Activated CD8-positive, alpha-beta memory T cell treated with anti-CD3 and anti-CD28 coated beads for 48 hours (primary cell): ENCODE results near the gene SLC22A23.

Experiments
- DNase-seq, 3 experiments: peaks; one replicate each; pipeline ENCODE4 v3.0.0-alpha.2; 2020; ENCODE audit warnings: low read depth in 2 of 3, low spot score in 2 of 3

SLC22A23 gene

DNA sequence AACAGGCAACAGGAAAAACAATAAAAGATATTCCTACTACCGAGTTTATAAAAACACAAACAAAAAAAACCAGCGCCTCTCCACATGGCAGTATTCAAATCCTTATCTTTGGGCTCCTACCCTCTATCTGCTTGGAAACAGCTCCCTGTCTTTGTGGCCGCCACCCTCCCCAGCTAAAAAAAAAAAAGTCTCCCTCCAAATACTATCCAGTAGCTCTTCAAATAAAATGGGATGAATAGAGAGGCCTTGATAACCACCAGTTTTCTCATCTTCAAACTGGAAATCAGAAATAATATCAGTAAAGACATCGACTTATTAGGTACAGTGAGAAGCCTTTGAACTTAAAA, 101.9 kb downstream of the SLC22A23 start:
- no peak for DNase-seq

DNA sequence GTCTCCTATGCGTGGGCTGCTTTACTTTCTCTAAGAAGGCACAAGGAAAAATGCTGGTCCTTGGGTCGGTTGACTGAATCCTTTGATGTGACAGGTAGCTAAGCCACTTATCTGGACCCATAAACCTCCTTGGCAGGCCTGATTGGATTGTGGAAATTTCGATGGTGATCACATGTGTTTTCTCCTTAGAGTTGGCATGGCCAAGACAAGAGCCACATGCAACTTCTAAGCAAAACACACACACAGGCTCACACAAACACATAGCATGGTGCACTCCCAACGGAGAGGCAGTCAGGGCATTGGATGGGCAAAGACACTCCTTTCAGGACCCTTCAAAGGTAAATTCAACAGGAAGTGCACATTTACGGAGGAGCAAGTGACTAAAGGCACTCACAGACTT, 102.9 kb downstream of the SLC22A23 start:
- no peak for DNase-seq

DNA sequence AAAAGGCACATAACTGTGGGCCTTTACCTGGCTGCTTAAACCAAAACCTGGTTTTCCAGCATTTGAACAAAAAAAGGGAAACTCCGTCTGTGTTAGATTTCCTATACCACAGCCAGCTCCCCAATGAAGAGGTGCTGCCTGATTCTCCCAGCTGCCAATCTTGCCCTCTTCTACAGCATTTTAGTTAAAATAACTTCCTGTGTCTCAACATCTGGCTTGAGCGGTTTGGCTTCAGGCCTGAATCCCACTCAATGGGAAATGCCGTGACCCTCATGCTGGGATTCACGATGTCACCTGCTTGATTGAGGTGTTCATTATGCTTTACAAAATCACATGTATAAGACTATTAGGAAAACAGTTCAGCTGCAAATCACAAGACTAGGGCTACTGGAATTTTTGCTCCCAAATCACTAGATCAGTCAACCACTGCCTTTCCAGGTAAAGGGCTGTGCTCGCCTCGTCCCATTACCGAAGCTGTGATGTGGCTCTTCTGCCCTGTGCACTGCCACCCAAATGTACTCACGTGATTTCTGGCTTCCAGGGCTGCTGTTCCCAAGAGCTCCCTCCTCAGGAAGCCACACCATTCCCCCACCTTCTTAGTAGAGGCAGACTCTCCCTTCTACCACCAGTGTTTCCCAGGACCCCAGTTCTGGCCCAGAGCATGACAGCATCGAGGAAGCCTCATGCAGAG, 103.5 kb downstream of the SLC22A23 start:
- DNase-seq, result no peak

DNA sequence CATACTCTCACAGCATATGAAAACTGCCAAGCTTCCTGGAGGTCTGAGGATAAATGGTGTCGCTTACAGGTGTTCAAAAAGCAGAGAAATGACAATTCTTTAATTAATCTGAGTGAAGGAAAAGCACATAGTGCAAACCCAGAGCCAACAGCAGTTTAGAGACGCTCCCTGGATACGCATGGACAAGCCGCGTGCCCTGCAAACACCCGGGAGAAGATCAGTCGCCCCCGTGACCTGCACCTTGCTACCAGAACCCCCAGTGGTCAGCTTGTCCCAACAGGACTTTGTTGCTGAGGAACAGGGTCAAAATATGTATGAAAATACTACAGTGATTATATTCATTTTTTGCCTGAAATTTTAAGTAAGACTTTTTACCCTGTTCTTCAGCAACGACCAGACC, 104.2 kb downstream of the SLC22A23 start:
- DNase-seq, result no peak

DNA sequence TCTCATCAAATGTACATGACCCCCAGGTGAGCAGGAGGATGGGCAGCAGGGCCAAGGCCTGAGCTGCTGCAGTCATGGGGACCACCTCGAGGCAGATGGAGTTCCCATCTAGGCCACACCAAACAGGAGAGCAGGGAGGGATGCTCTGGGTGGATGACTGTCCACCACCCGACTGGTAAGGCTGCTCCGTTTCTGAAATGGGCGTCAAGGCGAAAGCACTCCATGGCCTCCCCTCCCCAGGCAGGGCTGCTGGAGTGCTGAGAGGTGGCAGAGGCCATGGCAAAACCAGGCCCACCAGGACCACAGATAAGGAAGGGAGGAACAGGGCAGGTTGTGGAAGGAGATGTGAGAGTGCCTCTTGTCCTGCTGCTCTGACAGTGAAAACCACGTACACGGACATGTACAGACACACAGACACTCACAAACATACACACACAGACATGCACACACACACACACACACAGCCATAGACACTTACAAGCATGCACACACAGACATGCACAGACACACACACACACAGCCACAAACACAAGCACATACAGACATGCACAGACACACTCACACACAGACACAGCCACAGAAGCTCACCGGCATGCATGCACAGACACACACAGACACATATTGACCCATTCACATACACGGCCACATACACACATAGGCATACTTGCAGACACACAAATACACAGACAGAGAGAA, 104.9 kb downstream of the SLC22A23 start:
- DNase-seq, result no peak

DNA sequence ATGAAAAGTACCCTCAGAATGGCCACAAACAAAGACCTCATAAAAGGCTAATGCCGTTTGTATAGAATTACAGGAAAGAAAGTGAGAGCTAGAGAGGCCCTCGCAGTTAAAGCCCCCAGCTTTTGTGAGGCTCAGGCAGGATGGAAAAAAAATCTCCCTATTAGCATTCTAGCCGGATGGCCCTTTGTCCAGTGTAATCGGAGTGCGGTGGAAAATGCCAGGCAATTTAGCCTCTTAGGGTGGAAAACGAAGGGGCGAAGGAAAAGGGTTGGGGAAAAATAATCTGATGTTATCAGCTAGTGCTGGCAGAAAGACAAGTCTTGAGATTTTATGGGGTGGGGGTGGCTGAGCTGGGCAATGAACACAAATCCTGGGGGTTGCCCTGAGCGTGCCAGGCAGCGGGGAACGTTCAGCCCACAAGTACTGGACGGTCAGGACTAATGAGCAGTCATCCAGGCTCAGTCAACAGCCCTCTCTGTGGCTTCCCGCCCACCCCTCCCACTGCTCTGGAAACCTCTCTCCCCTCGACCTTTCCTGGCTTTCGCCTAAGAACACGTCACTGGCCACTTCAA, 105.7 kb downstream of the SLC22A23 start:
- no peak for DNase-seq

DNA sequence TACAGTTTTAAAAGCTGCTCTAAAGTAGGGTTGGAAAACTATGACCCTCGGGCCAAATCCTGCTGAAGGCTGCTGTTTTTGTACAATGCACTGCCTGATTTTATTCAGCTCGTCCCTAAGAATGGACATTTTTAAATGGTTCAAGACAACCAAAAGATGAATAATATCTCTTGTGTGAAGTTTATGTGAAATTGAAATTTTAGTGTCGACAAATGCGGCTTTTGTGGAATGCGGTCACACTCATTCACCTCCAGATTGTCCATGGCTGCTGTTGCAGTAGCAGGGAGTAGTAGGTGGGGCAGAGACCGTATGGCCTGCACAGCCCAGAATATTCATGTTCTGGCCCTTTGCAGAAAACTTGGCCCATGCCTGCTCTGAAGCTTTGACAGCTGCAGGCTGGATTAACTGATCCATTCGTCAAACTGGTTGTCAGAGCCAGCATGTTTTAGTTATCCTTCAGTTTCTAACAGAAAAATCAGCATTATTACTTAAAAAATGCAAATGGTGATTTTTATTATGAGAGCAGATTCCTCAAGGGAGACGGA, 106.5 kb downstream of the SLC22A23 start:
- DNase-seq, result no peak

DNA sequence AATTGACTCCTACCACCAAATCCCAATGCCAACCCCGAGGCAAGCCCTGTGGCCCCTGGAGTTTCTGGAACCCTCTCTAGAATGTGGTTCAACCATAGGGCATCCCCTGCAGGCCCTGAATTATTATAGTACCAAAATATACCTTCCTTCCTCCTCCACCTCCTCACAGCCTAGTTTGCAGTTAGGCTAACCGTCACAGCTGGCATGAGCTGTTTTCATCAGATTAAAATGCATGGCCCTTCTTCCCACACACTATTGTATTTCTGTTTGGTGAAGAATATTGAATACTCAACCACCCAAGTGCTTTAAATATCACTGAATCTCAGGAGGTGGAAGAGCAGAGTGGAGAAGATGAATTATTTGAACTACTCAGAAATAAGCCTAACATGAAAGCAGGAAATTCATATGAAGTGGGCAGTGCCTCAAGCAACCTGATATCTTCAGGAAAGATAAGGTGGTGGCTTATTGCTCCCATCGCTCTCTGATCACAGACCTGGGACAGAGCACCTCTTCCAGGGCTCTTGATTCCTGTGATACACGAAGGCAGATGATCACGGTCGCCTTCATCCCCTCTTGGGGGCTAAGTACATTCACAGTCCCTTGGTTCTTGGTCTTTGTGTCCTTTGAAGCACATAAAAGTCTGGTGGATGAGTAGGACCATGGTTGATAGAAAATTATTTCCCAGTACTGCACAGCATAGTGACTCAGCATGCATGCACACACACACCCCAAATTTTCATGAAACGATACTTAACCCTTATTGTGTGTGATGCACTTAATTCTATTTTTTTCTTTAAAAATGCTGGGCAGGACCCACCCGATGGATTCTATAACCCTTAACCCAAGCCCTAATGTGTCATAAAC, 107.2 kb downstream of the SLC22A23 start:
- DNase-seq, result no peak

DNA sequence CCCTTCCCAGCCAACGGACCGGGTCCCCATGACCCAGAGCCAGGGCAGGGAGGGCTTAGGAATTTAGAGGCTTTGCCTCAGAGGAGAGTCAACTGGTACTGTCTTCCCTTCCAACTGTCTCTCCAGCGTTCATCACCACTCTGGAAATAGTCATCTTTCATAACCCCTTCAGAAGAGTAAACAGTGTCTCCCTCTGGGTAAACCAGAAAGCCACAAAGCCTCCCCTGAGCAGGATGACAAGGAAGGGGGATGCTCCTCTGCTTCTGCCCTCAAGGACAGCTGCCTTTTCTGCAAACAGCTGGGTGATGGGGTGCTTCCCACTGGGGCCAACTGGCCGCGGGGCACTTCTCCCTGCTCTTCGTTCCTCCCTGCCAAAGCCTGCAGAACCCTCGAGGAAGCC, 108.0 kb downstream of the SLC22A23 start:
- DNase-seq, result no peak

DNA sequence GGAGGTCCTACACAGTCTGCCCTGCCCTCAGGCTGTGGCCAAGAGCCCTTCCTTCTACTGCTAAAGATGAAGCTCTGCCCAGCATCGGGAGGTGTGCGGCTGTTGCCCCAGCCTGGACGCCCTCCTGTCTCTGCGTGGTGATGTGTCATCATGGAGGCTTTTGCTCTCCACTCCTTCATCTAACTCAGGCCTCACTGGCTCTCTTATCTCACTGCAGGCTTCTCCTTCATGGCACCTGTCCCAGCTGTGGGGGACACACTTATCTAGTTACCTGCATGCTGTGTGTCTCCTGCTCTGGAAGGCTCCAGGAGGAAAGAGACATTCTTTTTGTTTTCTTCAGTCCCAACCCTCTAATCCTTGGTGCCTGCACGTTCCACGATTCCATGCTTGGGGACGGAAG, 109.0 kb downstream of the SLC22A23 start:
- DNase-seq, result no peak

DNA sequence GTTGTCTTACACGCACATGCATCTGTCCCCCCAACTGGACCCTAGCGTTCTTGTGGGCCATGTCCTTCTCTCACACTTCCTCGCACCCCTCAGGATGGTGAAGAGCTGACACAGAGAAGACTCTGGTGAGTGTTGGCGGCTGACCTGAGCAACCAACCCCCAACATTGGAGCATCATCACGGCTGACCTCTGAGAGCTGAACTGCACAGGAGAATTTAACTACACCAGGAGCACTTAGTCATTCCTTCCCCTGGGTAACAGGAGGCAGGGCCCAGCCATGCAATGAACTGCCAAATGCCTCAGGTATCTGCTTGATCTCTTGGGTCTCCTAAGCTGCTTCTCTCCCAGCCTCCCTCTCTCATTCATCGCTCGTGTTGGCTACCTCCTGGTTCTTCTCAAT, 109.6 kb downstream of the SLC22A23 start:
- no peak for DNase-seq

DNA sequence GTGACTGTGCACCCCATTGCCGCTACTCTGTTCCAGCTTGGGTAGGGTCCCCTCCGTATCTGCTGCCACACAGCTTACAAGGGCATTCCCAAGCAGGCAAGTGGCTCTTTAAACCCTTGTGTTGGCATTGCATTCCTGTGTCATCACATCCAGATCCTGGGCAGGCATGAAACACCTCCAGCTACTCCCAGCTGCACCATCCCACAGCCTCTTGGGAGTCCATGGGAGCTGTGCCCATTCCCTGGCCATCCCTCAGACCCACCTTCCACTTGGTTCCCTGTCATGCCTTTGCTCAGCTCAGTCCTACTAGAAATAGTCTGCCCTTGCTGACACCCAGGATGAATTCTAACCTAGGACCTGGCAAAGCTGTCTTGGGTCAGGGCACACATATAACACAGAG, 110.4 kb downstream of the SLC22A23 start:
- no peak for DNase-seq

DNA sequence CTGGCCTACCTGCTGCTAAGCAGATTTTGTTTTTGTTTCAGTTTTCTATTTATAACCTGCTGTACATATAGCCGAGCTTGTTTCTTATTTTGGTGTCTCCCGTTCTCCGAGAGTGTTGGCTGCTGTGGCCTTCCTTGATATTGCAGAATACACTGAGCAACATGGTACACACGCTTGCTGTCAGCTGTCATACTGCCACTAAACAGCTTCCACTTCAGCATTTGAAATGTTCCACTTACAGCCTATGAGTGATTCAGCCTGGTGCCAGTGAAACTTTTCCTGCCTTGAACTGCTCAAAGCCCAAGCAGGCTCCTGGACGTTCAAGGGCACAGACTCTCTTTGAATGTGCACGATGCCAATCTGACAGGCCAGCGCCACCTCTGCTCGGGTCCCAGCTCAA, 111.0 kb downstream of the SLC22A23 start:
- no peak for DNase-seq

DNA sequence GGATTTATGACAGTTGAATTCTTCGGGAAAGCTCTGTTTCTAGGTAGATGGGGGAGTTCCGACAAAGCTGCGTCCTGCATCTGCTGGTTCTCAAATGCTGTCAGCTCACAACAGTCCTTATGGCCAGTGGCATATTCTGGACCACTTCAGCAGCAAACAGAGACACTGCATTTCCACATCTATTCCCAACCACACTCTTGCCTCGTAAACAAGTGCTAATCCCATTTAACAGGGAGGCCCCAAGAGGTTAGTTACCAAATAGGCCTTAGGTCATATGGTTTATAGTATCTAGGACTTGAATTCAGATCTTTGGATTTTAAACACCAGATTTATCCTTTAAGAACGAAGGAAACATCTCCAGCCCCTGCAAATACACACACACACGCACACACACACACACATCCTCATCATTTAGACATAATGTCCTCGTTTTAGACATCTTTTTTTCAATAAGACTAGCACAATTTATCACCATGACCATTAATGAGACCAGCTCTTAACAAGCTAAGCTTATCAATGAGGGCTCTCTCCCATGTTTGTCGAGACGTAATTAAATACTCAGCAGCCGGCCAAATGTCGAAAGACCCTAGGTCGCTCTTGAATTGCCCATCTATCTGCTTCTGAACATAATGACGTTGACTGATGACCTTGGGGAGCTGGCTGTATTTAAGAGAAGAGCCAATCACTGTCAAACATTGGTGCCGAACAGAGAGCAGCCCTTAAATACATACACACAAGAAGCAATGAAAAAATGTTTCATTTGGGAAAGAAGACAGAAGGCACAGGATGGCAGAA, 113.6 kb downstream of the SLC22A23 start:
- no peak for DNase-seq

DNA sequence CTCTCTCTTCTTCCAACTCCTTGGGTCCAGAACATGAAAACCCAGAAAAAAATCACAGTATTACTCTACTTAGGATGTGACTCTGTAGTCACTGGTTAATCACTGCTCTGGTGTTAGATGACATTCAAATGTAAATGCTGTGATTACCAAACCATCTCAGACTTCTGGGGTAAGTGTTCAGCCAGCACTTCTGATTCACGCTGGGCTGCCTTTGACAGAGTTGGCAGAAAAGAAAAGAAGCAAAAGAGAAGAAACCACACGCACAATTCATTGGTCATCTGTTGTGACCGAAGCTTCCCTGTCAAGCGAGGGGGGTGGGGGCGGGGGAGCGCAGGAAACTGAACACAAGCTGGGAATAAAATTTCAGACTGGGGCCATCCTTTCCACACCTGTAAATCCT, 115.4 kb downstream of the SLC22A23 start:
- no peak for DNase-seq

DNA sequence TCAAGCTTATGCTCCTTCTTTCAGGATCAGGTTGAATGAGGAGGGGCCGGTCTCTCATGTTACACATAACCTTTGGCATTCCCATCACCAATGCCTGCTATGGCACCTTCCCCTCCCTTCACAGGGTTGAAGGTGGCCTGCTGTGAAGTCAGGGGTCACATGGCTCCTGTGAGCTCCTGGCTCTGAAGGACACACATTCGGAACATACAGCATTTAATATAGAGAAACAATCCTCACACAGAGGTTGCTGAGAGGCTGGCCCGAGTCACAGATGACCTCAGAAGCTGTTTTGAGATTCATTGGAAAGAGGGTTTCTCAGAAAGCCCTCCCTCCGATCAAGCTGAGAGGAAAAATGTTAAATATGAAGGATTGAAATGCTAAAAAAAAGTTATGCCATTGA, 116.0 kb downstream of the SLC22A23 start:
- no peak for DNase-seq

DNA sequence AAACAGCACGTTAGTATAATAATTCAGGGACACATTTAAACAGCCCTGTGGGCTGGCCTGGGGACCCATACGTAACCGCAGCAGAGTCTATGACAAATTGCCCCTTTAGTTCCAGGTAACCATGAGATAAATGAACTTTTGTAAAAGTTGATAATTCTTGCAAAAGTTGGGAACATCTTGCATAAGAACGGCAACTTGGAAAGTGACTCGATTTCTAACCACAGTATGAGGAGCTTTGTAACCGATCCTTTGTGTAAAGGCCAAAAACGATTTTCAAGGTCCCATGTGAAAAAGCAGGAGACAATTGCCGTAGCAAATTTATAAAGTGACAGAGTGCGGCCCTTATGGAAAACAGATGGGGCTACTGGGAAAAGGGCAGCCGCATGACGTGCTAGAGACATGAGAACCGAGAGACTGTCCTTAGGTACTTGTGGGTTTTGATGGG, 116.5 kb downstream of the SLC22A23 start:
- no peak for DNase-seq

DNA sequence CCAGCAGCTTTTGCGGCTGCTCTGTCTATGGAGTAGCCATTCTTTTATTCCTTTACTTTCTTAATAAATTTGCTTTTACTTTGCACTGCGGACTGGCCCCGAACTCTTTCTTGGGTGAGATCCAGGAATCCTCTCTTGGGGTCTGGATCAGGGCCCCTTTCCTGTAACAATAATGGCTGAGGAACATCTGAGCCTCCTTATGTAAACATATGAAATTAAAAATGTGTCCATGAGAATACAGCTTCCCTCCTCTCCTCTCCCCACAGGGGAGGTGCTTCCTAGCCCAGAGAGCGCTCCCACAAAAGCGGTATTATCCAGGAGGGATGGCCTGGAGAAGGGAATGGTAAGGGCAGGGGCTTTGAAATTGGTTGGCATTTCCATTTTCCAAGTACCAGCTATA, 117.0 kb downstream of the SLC22A23 start:
- no peak for DNase-seq

DNA sequence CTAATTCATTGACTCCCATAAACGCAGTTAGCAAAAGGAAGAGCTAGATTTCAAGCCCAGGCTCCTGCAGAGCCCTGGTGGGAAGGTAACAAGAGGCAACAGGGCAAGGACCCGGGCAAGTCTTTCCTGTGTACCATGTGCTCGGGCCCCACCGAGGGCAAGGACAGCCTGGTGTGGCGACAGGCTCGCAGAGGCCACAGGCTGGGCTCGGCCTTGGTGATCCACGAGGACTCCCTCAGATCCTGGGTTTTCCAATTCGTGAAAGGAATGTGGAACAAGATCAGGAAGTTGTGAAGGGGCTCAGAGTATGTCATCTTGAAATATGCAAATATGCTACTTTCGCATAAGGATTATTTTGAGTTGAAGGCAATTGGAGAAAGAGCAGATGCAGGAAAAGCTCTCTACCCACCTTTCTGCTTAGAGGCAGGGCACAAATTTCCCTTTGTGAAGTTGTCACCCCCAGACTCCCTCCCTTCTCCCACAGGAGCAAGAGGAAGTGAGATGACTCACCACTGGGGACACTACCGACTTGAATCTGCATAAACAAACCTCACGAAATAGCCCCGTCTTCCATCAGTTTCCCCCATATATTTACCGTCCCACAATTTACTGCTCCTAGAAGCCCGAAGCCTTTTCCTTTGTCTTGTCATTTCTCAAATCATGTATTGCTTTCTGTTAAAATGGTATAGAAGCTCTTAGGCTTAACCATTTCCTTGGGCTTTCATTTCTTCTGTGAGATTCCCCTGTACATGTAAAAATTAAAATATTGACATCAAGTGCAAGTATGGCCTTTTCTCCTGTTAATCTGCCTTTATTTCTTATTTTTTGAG, 119.1 kb downstream of the SLC22A23 start:
- DNase-seq, result no peak
